ENCODE measurements around the gene PIK3R2.

DNA sequence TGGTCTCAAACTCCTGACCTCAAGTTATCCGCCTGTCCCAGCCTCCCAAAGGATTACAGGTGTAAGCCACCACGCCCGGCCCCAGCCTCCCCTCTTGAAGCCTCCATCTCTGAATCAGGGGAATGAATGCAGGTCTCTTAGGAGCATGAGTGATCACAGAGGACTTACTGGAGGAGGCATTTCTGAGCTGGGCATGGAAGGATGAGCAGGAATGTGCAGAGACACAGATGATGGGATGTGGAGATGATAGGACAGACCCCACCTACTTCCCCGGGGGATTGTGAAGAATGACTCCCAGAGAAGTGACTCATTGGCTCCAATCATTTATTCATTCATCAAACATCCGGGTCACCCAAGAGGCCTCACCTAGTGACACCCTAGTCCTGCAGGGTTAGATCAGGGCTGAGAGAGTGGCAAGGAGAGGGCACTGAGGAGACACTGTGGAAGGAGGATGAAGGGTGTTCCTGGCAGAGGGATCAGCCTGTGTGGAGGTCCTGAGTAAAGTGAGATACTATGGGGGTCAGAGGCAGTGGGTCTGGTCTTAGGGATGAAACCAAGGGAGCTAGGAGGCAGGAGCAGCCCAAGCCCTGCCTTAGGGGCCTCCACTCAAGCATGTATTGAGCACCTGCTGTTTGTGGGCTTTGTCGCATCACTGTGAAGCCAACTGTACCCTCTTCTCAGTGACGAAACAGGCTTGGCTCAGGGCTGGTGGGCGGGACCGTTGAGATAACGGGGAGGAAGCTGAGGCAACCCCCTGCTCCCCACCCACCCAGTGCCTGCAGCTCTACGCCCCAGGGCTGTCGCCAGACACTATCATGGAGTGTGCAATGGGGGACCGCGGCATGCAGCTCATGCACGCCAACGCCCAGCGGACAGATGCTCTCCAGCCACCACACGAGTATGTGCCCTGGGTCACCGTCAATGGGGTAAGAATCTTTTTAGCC is 23.7 kb downstream of the PIK3R2 start:
- TF ChIP-seq, protein P1, sequence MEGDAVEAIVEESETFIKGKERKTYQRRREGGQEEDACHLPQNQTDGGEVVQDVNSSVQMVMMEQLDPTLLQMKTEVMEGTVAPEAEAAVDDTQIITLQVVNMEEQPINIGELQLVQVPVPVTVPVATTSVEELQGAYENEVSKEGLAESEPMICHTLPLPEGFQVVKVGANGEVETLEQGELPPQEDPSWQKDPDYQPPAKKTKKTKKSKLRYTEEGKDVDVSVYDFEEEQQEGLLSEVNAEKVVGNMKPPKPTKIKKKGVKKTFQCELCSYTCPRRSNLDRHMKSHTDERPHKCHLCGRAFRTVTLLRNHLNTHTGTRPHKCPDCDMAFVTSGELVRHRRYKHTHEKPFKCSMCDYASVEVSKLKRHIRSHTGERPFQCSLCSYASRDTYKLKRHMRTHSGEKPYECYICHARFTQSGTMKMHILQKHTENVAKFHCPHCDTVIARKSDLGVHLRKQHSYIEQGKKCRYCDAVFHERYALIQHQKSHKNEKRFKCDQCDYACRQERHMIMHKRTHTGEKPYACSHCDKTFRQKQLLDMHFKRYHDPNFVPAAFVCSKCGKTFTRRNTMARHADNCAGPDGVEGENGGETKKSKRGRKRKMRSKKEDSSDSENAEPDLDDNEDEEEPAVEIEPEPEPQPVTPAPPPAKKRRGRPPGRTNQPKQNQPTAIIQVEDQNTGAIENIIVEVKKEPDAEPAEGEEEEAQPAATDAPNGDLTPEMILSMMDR (IDR thresholded peaks at IDR 0.05 in 8 of 11, conservative IDR thresholded peaks at IDR 0.05 in 3 of 11): no peak
- TF ChIP-seq POLR2A (IDR thresholded peaks at IDR 0.05) (no peak), POLR2AphosphoS5 (IDR thresholded peaks at IDR 0.05) (peak in 2 of 3 donors; percentile 4 to 49)
